Karpas-422 (cell line): ENCODE results near the gene KLHL3. TPM values are rescaled to one million over a fixed set of nuclear protein-coding genes. Genes with fewer than 3 reads are reported as not detected.

ENCODE experiments used
- DNase-seq: peaks from one replicate; pipeline ENCODE4 v3.0.0-alpha.2; 2015
- H2AFZ ChIP-seq: fragments of 200-600 bp; sonication (generic); 2 replicates; pipeline ENCODE4 v1.6.1; 2014; ENCODE audit warnings: antibody characterized with exemption, low read length, mixed read lengths
- H3K27ac ChIP-seq: fragments of 200-600 bp; sonication (generic); 2 replicates; pipeline ENCODE4 v1.5.1; 2014; ENCODE audit warnings: mild to moderate bottlenecking, low read length, moderate library complexity
- H3K27me3 ChIP-seq: fragments of 200-600 bp; sonication (generic); 2 replicates; pipeline ENCODE4 v1.6.1; 2014; ENCODE audit warnings: low read length, mixed read lengths
- H3K36me3 ChIP-seq: fragments of 200-600 bp; sonication (generic); 2 replicates; pipeline ENCODE4 v1.6.1; 2014; ENCODE audit warnings: low read length, mixed read lengths; ENCODE audit not compliant: insufficient read depth
- H3K4me1 ChIP-seq: fragments of 200-600 bp; sonication (generic); 2 replicates; pipeline ENCODE4 v1.6.1; 2014; ENCODE audit warnings: mild to moderate bottlenecking, low read length, mixed read lengths
- H3K4me2 ChIP-seq: fragments of 200-600 bp; sonication (generic); 2 replicates; pipeline ENCODE4 v1.6.1; 2014; ENCODE audit warnings: low read length, low read depth, mild to moderate bottlenecking; ENCODE audit not compliant: poor library complexity, severe bottlenecking
- H3K4me3 ChIP-seq: fragments of 200-600 bp; sonication (generic); 2 replicates; pipeline ENCODE4 v1.5.1; 2014; ENCODE audit warnings: mild to moderate bottlenecking, antibody characterized with exemption, low read length, mixed read lengths
- H3K79me2 ChIP-seq: fragments of 200-600 bp; sonication (generic); 2 replicates; pipeline ENCODE4 v1.6.1; 2014; ENCODE audit warnings: mild to moderate bottlenecking, low read length, mixed read lengths
- H3K9ac ChIP-seq: fragments of 200-600 bp; sonication (generic); 2 replicates; pipeline ENCODE4 v1.6.0; 2014; ENCODE audit warnings: low read length
- H3K9me2 ChIP-seq: fragments of 200-600 bp; sonication (generic), shearing (Covaris generic); replicated peaks from 2 replicates; pipeline ENCODE4 v1.6.0; 2014; ENCODE audit warnings: mild to moderate bottlenecking, low read length, moderate library complexity; ENCODE audit not compliant: insufficient read depth
- H3K9me3 ChIP-seq: fragments of 300-700, 200-600 bp; sonication (generic); 2 replicates; pipeline ENCODE4 v1.6.1; 2014; ENCODE audit warnings: low read length, mixed read lengths
- H4K20me1 ChIP-seq: fragments of 200-600 bp; sonication (generic); 2 replicates; pipeline ENCODE4 v1.6.1; 2014; ENCODE audit warnings: mild to moderate bottlenecking, antibody characterized with exemption, low read length, low read depth; ENCODE audit not compliant: insufficient read depth
- total RNA-seq: library from RNA; depleted of rRNA; stranded (reverse); fragments of >200 nt; shearing (Covaris generic); gene quantifications from 2 replicates; pipeline ENCODE4 v1.2.3, GENCODE V29; 2014; ENCODE audit warnings: low replicate concordance

Gene KLHL3
- total RNA-seq, 1 experiment from 2014 or later, result 0.67 TPM

DNA sequence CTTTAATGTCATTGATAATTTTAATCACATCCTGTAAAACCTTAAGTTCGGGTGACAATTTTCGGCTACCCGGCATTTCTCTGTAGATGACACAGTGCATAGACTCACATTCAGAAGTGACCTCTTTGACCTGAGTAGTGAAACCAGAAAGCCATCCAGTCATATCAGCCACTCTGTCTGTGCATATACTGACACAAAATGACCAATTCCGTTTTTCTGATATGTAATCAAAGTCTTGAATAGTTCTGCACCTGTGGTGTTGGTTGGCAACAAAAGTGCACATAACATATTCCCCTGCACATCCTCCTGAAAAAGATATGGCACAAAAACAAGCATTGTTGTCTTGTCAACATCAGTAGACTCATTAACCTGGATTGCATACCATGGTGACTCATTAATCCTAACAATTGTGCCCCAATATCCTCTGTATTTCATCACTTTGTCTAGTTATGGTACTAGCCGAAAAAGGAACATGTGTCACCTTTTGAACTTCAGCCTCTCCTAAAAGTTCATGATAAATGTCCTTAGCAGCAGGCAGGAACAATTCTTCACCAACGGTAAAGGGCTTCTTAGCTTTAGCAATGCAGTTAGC lies 22.9 kb upstream of the KLHL3 start:
- peaks cover 3% of the 10 kb centered on the region for H3K79me2 ChIP-seq
- H3K4me3 ChIP-seq, result no peak overlapping the region
- H3K27me3 ChIP-seq, result no peaks in the 10 kb centered on the region
- H3K27ac ChIP-seq, result no peak overlapping the region
- no peak overlapping the region for H2AFZ ChIP-seq
- H3K4me2 ChIP-seq, result no peak overlapping the region
- no peak overlapping the region for H3K9ac ChIP-seq
- no peak for DNase-seq
- H3K36me3 ChIP-seq, result no peaks in the 10 kb centered on the region
- H3K4me1 ChIP-seq, result peaks cover 6% of the 10 kb centered on the region
- no peaks in the 10 kb centered on the region for H3K9me3 ChIP-seq
- no peaks in the 10 kb centered on the region for H3K9me2 ChIP-seq
- no peaks in the 10 kb centered on the region for H4K20me1 ChIP-seq

DNA sequence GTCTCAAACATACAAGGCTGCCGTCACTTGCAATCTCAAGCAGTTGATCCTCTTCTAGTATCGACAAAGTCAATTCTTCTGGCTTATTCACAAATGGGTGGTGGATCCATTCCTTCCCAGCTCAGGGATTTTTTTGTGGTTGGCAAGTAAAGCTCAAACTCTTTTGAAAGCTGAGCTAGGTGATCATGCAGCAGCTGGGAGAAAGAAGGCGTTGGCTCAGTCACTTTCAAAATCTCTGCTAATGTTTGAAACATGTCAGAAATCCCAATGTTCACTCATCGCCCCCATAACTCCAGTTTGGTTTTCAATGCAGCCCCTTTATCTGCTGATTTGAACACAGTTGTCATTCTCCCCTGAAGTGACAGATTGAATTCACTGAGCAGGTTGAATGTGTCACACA lies 22.2 kb upstream of the KLHL3 start:
- DNase-seq, result no peak
- no peak overlapping the region for H3K4me3 ChIP-seq
- H3K9ac ChIP-seq, result no peak overlapping the region
- H4K20me1 ChIP-seq, result peaks cover 7% of the 10 kb centered on the region; the same call in 1 of the 2 replicates
- no peak overlapping the region for H3K27ac ChIP-seq
- H3K4me2 ChIP-seq, result no peak overlapping the region
- H3K9me2 ChIP-seq, result no peaks in the 10 kb centered on the region
- H3K79me2 ChIP-seq, result peaks cover 10% of the 10 kb centered on the region
- peaks cover 6% of the 10 kb centered on the region for H3K4me1 ChIP-seq
- no peaks in the 10 kb centered on the region for H3K27me3 ChIP-seq
- H2AFZ ChIP-seq, result no peak overlapping the region
- H3K36me3 ChIP-seq, result no peaks in the 10 kb centered on the region
- H3K9me3 ChIP-seq, result no peaks in the 10 kb centered on the region

DNA sequence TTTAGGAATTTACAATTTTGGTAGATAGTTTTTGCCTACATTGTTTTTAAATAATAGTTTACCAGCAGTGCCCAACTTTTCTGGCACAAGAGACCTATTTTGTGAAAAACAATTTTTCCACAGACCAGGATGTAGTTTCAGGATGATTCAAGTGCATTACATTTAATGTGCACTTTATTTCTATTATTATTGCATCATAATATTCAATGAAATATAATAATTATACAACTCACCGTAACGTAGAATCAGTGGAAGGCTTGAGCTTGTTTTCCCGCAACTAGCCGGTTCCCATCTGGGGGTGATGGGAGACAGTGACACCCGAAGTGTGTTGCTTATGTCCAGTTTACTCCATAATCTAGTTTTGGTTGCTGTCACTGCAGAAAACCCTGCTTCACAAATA lies 21.7 kb upstream of the KLHL3 start:
- no peak overlapping the region for H3K4me3 ChIP-seq
- H3K36me3 ChIP-seq, result peaks cover 4% of the 10 kb centered on the region; the same call in 1 of the 2 replicates
- H3K9ac ChIP-seq, result no peak overlapping the region
- H4K20me1 ChIP-seq, result peaks cover 12% of the 10 kb centered on the region
- H3K79me2 ChIP-seq, result peaks cover 15% of the 10 kb centered on the region
- peaks cover 8% of the 10 kb centered on the region for H3K4me1 ChIP-seq
- no peak overlapping the region for H3K27ac ChIP-seq
- no peaks in the 10 kb centered on the region for H3K27me3 ChIP-seq
- no peak overlapping the region for H2AFZ ChIP-seq
- no peaks in the 10 kb centered on the region for H3K9me3 ChIP-seq
- H3K9me2 ChIP-seq, result no peaks in the 10 kb centered on the region
- DNase-seq, result no peak
- H3K4me2 ChIP-seq, result no peak overlapping the region

DNA sequence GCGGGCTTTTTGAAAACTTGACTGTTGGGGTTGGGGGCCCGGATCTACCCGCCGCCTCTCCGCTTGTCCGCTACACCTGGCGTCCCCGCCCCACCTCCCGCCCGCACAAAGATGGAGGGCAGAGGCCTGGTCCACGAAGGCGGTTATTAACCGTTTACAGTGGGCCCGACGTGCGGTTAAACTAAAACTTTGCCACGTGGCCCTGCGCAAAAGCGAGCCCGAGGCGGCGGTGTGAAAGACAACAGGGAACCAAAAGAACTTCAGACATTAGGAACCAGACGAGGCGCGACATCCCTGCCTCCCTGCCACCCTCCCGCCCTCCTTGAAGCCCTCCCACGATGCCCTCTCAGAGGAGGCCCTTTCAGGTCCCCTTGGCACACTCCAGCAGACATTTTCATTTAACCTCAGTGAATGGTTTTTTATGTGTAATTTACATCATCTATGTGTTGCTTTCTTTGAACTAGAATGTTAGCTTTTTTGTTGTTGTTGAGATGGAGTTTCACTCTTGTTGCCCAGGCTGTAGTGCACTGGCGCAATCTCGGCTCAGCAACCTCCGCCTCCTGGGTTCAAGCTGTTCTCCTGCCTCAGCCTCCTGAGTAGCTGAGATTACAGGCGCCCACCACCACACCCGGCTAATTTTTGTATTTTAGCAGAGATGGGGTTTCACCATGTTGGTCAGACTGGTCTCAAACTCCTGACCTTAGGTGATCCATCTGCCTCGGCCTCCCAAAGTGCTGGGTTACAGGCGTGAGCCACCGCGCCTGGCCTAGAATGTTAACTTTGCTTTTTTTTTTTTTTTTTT lies 19.3 kb upstream of the KLHL3 start:
- H4K20me1 ChIP-seq, result peaks cover 34% of the 10 kb centered on the region
- peak overlapping the region; percentile 45 for H2AFZ ChIP-seq
- peak overlapping the region; percentile 77 for H3K27ac ChIP-seq
- peak overlapping the region; percentile 78 for H3K4me3 ChIP-seq
- no peaks in the 10 kb centered on the region for H3K27me3 ChIP-seq
- H3K9me3 ChIP-seq, result no peaks in the 10 kb centered on the region
- peak overlapping the region; percentile 97 for H3K9ac ChIP-seq
- H3K4me2 ChIP-seq, result peak overlapping the region; percentile 79
- H3K9me2 ChIP-seq, result no peaks in the 10 kb centered on the region
- peaks cover 17% of the 10 kb centered on the region for H3K36me3 ChIP-seq
- peaks cover 32% of the 10 kb centered on the region for H3K4me1 ChIP-seq
- DNase-seq, result no peak
- peaks cover 27% of the 10 kb centered on the region for H3K79me2 ChIP-seq

DNA sequence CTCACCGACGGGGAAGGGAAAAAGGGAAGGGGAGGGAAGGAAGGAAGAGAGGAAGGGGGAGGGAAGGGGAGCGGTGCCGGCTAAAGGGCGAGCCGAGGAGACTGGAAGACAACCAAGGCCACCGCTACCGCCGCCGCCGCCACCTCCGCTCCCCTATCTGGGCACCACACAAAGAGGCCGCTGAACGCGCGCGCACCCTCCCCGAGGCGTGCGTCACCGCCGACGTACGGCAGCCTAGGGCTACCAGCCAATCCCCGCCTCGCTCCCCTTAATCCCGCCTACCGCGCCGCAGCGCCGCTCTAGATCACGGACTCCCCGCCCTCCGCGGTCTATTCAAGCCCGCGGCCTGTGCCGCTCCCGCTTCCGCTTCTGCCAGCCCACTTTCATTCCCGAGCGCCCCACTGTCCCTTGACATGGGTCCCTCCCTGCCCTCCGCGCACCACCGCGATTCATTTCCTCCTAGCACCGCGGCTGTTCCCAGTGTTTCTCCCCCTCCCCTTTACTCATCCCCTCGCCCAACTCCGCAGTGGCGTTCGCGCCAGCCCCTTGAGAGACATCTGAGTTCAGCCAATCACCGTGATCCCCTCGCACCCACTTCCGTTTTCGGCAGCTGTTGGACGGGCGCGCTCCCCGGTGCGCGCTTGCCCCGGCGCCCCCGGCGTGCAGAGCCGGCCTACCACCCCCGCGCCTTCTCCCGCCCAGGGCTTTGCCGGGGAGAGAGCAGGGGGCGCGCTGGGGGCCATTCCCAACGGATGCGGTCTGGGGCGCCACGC lies 18.5 kb upstream of the KLHL3 start, which contains the start of gene HNRNPA0:
Gene HNRNPA0 (minus strand): TSS at position 176 of the 773 bp plus-strand sequence. CDS start 297 bp downstream, outside the sequence.
- Histone ChIP-seq H3K79me2 (peaks cover 27% of the 10 kb centered on the region), H3K9me2 (no peaks in the 10 kb centered on the region), H3K27me3 (no peaks in the 10 kb centered on the region), H3K4me3 (peak within 1 kb of the TSS; percentile 78), H3K27ac (peak within 1 kb of the TSS; percentile 77), H3K36me3 (peaks cover 17% of the 10 kb centered on the region), H3K4me1 (peaks cover 36% of the 10 kb centered on the region), H3K4me2 (peak within 1 kb of the TSS; percentile 79), H2AFZ (peak within 1 kb of the TSS; percentile 45), H3K9ac (peak within 1 kb of the TSS; percentile 97), H3K9me3 (no peaks in the 10 kb centered on the region), H4K20me1 (peaks cover 37% of the 10 kb centered on the region)
- DNase-seq, result peak; percentile 99

DNA sequence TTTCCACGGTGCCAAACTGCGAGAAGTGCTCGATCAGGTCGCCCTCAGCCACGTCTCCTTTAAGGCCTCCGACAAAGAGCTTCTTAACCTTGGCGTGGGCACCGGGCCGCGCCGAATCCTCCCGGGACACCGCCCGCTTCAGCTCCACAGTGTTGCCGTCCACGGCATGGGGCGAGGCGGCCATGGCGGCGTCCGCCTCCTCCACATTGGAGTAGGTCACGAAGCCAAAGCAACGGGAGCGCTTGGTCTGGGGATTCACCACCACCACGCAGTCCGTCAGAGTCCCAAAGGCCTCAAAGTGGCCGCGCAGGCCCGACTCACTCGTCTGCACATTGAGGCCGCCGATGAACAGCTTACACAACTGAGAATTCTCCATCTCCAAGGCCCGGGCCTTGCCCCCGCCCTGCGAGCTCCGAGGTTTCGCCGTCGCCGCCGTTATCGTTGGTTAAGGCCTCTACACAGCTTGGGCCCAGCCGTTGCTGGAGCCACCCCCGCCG lies 17.9 kb upstream of the KLHL3 start:
- no peak overlapping the region for H2AFZ ChIP-seq
- peaks cover 27% of the 10 kb centered on the region for H3K79me2 ChIP-seq
- H3K4me2 ChIP-seq, result peak overlapping the region; percentile 79
- H3K9me3 ChIP-seq, result no peaks in the 10 kb centered on the region
- H4K20me1 ChIP-seq, result peaks cover 41% of the 10 kb centered on the region
- H3K4me1 ChIP-seq, result peaks cover 36% of the 10 kb centered on the region
- H3K4me3 ChIP-seq, result peak overlapping the region; percentile 78
- H3K9me2 ChIP-seq, result no peaks in the 10 kb centered on the region
- DNase-seq, result peak; percentile 67
- H3K27ac ChIP-seq, result peak overlapping the region; percentile 77
- peaks cover 17% of the 10 kb centered on the region for H3K36me3 ChIP-seq
- no peaks in the 10 kb centered on the region for H3K27me3 ChIP-seq
- peak overlapping the region; percentile 97 for H3K9ac ChIP-seq

DNA sequence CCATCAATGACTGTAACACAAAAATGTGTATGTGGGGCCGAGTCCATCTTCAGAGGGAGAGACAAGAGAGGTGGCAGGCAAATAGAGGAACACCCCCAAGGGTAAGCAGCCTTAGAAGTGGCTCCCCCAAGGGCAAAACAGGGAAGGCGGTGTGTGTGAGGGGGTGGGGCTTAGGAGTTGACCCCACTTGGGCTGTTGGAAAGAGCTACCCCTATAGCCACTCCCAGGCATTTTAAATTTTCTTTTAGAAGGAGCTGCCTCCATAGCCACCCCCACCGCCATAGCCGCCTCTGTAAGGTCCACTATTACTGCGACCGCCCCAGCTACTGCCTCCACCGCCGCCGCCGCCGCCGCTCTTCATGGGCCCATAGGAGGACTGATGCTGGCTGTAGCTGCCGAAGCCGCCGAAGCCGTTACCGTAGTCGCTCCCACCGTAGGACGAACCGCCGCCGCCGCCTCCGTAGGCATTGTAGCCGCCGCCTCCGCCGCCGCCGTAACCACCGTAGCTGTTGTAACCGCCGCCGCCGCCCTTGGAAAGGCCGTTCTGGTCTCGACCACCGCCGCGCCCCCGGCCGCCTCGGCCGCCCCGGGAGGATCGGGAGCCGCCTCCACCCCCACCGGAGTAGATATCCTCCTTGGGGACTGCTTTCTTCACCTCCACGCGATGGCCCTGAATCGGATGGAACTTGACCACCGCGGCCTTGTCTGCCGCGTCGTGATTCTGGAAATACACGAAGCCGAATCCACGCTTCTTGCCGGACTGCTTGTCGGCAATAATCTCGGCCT lies 17.2 kb upstream of the KLHL3 start:
- Histone ChIP-seq H4K20me1 (peaks cover 46% of the 10 kb centered on the region), H3K9me3 (no peaks in the 10 kb centered on the region), H3K27ac (peak overlapping the region; percentile 77; the same call in 1 of the 2 replicates), H3K9me2 (no peaks in the 10 kb centered on the region), H3K4me3 (peak overlapping the region; percentile 78), H3K9ac (peak overlapping the region; percentile 97), H3K36me3 (peaks cover 17% of the 10 kb centered on the region), H3K27me3 (no peaks in the 10 kb centered on the region), H3K4me2 (peak overlapping the region; percentile 79), H3K4me1 (peaks cover 36% of the 10 kb centered on the region), H3K79me2 (peaks cover 27% of the 10 kb centered on the region), H2AFZ (no peak overlapping the region)
- DNase-seq, result peak; percentile 73
